Measurements from ENCODE around the gene GABRB1.

- TF ChIP-seq GATA2 (IDR thresholded peaks at IDR 0.05; ENCODE audit: low read depth, low read length) (no peak), GATA3 (IDR thresholded peaks at IDR 0.05; ENCODE audit: low read depth, low read length) (no peak)
Observed at GRCh38 chr4:47466056-47466785, 434.9 kb downstream of the GABRB1 start.
